ENCODE results near the gene ZNF684. TPM values are rescaled to one million over a fixed set of nuclear protein-coding genes. Genes with fewer than 3 reads are reported as not detected.

The ZNF684 gene
- total and polyA plus RNA-seq, 2 donors (not counting 1 experiment from before 2014, with no cell fraction given), result 3.3 to 4.1 TPM

- H3K4me3 ChIP-seq (replicated peaks in 1 of 4; ENCODE audit: control extremely low read depth in 1 of 4, insufficient read depth in 1 of 4, low read depth in 3 of 4, low read length in 4 of 4), result no peak overlapping the region
- H4K20me1 ChIP-seq (ENCODE audit: control insufficient read depth, extremely low read depth, insufficient read depth, low read length), result no peaks in the 10 kb centered on the region
- no peak overlapping the region for H2AFZ ChIP-seq (ENCODE audit: low read length)
- H3K9me3 ChIP-seq (ENCODE audit: control insufficient read depth, insufficient read depth, low read depth, low read length), result no peaks in the 10 kb centered on the region
- DNase-seq (ENCODE audit: low read depth in 2 of 2), result peak in 1 of 2 donors; percentile 83
- no peaks in the 10 kb centered on the region for H3K36me3 ChIP-seq (ENCODE audit: control insufficient read depth, insufficient read depth, low read length)
- TF ChIP-seq EZH2 (IDR thresholded peaks at IDR 0.05; ENCODE audit: low read length, missing control alignments) (no peak), CTCF (conservative IDR thresholded peaks at IDR 0.05 in 1 of 2, IDR thresholded peaks at IDR 0.05 in 1 of 2; ENCODE audit: low read depth in 1 of 2, low read length in 2 of 2) (no peak)
- H3K79me2 ChIP-seq (ENCODE audit: control insufficient read depth, insufficient read depth, low read length), result no peaks in the 10 kb centered on the region
- H3K4me2 ChIP-seq (ENCODE audit: extremely low read depth, insufficient read depth, low read length), result no peak overlapping the region
- H3K9ac ChIP-seq (ENCODE audit: insufficient read depth, low read length), result no peak overlapping the region
- no peaks in the 10 kb centered on the region for H3K27me3 ChIP-seq (ENCODE audit: control insufficient read depth, insufficient read depth, low read length)
- H3K4me1 ChIP-seq (ENCODE audit: control insufficient read depth, extremely low read depth, insufficient read depth, low read length), result no peaks in the 10 kb centered on the region
- H3K27ac ChIP-seq (ENCODE audit: insufficient read depth, low read length), result no peak overlapping the region
Measured at GRCh38 chr1:40582116-40582515, 50.7 kb downstream of the ZNF684 start.

GRCh38 chr1:40583980-40584379 is 52.5 kb downstream of the ZNF684 start:
- H3K27ac ChIP-seq (ENCODE audit: insufficient read depth, low read length), result no peak overlapping the region

GRCh38 chr1:40588586-40588985 is 57.1 kb downstream of the ZNF684 start:
- TF ChIP-seq CTCF (conservative IDR thresholded peaks at IDR 0.05 in 1 of 2, IDR thresholded peaks at IDR 0.05 in 1 of 2; ENCODE audit: low read depth in 1 of 2, low read length in 2 of 2) (no peak), EZH2 (IDR thresholded peaks at IDR 0.05; ENCODE audit: low read length, missing control alignments) (no peak)
- H3K27ac ChIP-seq (ENCODE audit: insufficient read depth, low read length), result no peak overlapping the region

More at GRCh38 chr1:40583980-40584379, 52.5 kb downstream of the ZNF684 start:
- H3K9me3 ChIP-seq (ENCODE audit: control insufficient read depth, insufficient read depth, low read depth, low read length), result no peaks in the 10 kb centered on the region
- no peak overlapping the region for H3K4me3 ChIP-seq (replicated peaks in 1 of 4; ENCODE audit: control extremely low read depth in 1 of 4, insufficient read depth in 1 of 4, low read depth in 3 of 4, low read length in 4 of 4)
- peaks cover 5% of the 10 kb centered on the region for H3K27me3 ChIP-seq (ENCODE audit: control insufficient read depth, insufficient read depth, low read length)
- no peaks in the 10 kb centered on the region for H3K79me2 ChIP-seq (ENCODE audit: control insufficient read depth, insufficient read depth, low read length)
- H2AFZ ChIP-seq (ENCODE audit: low read length), result no peak overlapping the region
- H4K20me1 ChIP-seq (ENCODE audit: control insufficient read depth, extremely low read depth, insufficient read depth, low read length), result no peaks in the 10 kb centered on the region
- H3K4me2 ChIP-seq (ENCODE audit: extremely low read depth, insufficient read depth, low read length), result no peak overlapping the region
- no peak overlapping the region for H3K9ac ChIP-seq (ENCODE audit: insufficient read depth, low read length)
- no peak for DNase-seq (ENCODE audit: low read depth in 2 of 2)
- no peaks in the 10 kb centered on the region for H3K4me1 ChIP-seq (ENCODE audit: control insufficient read depth, extremely low read depth, insufficient read depth, low read length)
- H3K36me3 ChIP-seq (ENCODE audit: control insufficient read depth, insufficient read depth, low read length), result no peaks in the 10 kb centered on the region
- TF ChIP-seq EZH2 (IDR thresholded peaks at IDR 0.05; ENCODE audit: low read length, missing control alignments) (no peak), CTCF (conservative IDR thresholded peaks at IDR 0.05 in 1 of 2, IDR thresholded peaks at IDR 0.05 in 1 of 2; ENCODE audit: low read depth in 1 of 2, low read length in 2 of 2) (no peak)

More at GRCh38 chr1:40588586-40588985, 57.1 kb downstream of the ZNF684 start:
- Histone ChIP-seq H3K9me3 (ENCODE audit: control insufficient read depth, insufficient read depth, low read depth, low read length) (no peaks in the 10 kb centered on the region), H3K27me3 (ENCODE audit: control insufficient read depth, insufficient read depth, low read length) (peaks cover 5% of the 10 kb centered on the region), H3K4me1 (ENCODE audit: control insufficient read depth, extremely low read depth, insufficient read depth, low read length) (no peaks in the 10 kb centered on the region), H3K36me3 (ENCODE audit: control insufficient read depth, insufficient read depth, low read length) (no peaks in the 10 kb centered on the region), H3K9ac (ENCODE audit: insufficient read depth, low read length) (no peak overlapping the region), H4K20me1 (ENCODE audit: control insufficient read depth, extremely low read depth, insufficient read depth, low read length) (no peaks in the 10 kb centered on the region), H2AFZ (ENCODE audit: low read length) (no peak overlapping the region), H3K4me2 (ENCODE audit: extremely low read depth, insufficient read depth, low read length) (no peak overlapping the region), H3K4me3 (replicated peaks in 1 of 4; ENCODE audit: control extremely low read depth in 1 of 4, insufficient read depth in 1 of 4, low read depth in 3 of 4, low read length in 4 of 4) (no peak overlapping the region), H3K79me2 (ENCODE audit: control insufficient read depth, insufficient read depth, low read length) (no peaks in the 10 kb centered on the region)
- no peak for DNase-seq (ENCODE audit: low read depth in 2 of 2)
